LNCaP clone FGC (cell line): ENCODE data around the gene VWA5A.
A peak's percentile ranks its signal among the peaks of the same experiment; 100 is the strongest.
"Not testable (repeated sequence)": the region's sequence is repeated elsewhere in the genome, so short reads cannot be mapped to it uniquely, and the experiment has no call there.

Source experiments
- DNase-seq: peaks from one replicate; pipeline ENCODE4 v3.0.0-alpha.2; 2011; ENCODE audit warnings: low read depth
- H3K4me3 ChIP-seq: 2 replicates; pipeline ENCODE4 v1.5.1; 2011; ENCODE audit warnings: mild to moderate bottlenecking, low read depth, low read length, control low read depth
- TF ChIP-seq, protein P1 (sequence below): IDR thresholded peaks from 2 replicates; pipeline ENCODE4 v1.5.1; 2012; ENCODE audit warnings: mild to moderate bottlenecking; ENCODE audit not compliant: control insufficient read depth, insufficient read depth; ENCODE audit errors: extremely low read depth

The VWA5A gene

DNA sequence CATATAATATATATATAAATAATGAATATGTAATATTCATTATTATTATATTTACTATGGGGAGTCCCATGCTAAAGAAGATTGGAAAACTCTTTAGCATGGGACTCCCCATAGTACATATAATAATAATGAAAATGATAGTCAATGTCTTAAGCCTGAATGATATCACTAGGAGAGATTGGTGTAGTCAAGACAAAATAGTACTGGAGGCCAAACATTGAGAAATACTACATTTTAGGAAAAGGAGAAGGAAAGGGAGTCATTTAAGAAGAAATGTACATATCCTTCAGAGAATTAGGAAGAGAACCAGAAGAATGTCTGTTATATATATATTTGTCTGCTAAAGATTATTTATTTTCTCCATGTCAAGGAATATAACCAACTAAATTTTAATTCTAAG, 5.0 kb upstream of the VWA5A start:
- no peak for DNase-seq
- TF ChIP-seq, protein P1, sequence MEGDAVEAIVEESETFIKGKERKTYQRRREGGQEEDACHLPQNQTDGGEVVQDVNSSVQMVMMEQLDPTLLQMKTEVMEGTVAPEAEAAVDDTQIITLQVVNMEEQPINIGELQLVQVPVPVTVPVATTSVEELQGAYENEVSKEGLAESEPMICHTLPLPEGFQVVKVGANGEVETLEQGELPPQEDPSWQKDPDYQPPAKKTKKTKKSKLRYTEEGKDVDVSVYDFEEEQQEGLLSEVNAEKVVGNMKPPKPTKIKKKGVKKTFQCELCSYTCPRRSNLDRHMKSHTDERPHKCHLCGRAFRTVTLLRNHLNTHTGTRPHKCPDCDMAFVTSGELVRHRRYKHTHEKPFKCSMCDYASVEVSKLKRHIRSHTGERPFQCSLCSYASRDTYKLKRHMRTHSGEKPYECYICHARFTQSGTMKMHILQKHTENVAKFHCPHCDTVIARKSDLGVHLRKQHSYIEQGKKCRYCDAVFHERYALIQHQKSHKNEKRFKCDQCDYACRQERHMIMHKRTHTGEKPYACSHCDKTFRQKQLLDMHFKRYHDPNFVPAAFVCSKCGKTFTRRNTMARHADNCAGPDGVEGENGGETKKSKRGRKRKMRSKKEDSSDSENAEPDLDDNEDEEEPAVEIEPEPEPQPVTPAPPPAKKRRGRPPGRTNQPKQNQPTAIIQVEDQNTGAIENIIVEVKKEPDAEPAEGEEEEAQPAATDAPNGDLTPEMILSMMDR, result no peak
- H3K4me3 ChIP-seq, result no peak overlapping the region

DNA sequence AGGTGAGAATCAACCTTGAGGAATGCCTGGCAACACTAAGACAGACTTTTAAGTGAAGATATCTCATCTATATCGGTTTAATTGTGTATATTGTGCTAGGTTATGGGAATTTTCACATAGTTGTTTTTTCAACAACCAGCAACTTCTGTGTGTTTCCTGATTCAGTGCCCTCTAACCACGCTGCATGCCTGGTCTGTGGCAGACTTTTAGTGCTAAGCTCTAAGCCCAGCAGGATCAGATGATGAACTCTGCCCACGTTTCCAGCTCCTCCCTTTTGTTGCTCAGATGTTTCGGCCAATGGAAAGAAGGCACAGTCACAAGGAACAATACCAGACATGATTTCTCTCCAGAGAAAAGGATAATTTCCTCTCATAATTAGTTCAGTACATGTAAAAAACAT, 1.4 kb upstream of the VWA5A start:
- TF ChIP-seq, protein P1, result no peak
- DNase-seq, result no peak
- H3K4me3 ChIP-seq, result no peak overlapping the region

DNA sequence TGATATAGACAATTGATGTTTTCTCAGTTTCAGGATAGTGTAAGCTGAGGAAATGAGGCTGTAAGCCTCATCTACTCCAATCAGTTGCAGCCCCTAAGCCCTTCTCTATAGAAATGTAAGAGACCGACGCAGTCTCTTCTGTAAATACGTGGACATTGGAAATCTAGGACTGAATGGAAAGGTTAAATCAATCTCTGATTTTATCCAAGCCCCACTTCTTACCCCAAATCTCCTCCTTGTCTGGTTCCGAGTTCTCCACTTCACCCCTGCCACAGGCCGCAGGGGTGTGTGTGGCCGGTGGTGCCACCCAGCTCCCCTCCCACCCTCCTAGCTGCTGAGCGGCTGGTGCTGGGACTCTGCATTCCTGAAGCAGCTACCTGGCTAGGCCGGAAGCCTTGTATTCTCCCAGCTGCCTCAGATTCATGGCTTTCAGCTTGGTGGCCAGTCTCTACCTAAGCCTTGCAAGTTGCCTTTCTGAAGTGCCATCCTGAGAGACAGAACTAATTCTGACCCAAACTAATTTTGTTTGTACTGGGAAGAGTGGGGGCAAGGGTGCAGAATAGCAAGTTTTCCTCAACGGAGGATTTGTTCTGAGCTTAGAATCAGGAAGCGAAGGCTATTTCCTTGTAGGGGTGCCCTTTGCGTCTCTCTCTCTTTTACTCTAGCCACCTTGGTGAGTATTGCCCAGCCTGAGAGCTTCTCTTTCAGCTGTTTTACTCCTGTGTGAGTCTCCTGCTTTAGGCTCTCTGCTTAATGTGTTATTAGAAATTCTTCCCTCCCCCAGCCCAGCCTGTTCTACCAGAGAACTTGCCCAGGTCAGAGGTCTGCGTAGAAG, 749 bp downstream of the VWA5A start:
- no peak for DNase-seq
- peak overlapping the region; percentile 57 for H3K4me3 ChIP-seq

DNA sequence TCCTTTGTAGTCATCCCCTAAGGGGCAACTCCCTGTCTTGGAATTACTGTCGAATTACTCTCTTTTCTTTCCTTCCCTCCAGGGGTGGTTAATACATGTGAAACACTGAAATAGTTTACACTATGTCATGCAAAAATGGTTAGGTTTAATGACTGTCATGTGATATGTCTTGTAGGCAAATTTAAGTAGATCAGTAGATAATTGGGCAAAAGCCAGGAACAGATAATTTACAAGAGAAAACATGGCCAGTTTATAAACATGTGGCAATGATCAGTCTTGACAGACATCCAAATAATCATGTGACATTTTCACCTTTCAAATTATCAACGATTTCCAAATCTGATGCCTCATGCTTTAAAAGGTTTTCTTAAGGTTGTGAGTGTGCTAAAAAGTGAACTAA, 3.9 kb downstream of the VWA5A start:
- TF ChIP-seq, protein P1, result no peak
- H3K4me3 ChIP-seq, result no peak overlapping the region
- no peak for DNase-seq

More for the DNA sequence above, 749 bp downstream of the VWA5A start:
- TF ChIP-seq, protein P1, result no peak

DNA sequence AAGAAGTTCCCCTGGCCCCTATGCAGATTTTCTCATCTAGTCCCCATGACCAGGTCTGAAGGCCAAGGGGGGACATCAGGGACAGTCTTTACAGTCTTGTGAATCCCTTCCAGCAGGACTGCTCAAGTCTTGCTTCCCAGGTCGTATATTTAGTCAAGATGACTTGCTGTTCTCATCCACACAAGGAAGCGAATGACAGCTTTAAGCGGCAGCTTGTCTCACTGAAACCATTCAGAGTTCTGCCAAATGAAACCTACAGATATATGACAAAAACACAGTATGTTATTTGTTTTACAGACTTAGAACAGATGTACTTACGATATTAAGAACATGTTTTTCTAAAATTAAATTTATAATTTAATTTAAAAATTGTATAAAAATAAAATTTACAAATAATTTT, 5.6 kb downstream of the VWA5A start:
- DNase-seq, result no peak
- H3K4me3 ChIP-seq, result no peak overlapping the region

DNA sequence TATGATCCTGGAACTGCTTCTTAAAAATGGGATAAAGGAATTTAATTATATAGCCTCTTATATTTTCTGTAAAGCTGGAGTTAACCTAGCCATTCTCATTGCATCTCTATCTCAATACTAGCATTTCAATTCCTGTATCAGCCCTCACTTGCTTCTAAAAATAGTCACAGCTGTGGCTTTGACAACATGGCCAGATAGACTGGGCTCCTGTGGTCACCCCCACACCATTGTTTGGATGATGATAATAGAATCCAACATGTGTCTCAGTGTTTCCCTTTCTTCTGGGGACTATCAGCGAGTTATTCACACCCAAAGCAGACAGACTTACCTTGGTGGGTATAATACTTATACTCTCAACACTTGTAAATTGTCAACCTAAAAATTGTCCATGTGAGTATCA, 6.9 kb downstream of the VWA5A start:
- TF ChIP-seq, protein P1, result no peak
- H3K4me3 ChIP-seq, result no peak overlapping the region
- no peak for DNase-seq

More for the DNA sequence above, 5.6 kb downstream of the VWA5A start:
- TF ChIP-seq, protein P1, result no peak

DNA sequence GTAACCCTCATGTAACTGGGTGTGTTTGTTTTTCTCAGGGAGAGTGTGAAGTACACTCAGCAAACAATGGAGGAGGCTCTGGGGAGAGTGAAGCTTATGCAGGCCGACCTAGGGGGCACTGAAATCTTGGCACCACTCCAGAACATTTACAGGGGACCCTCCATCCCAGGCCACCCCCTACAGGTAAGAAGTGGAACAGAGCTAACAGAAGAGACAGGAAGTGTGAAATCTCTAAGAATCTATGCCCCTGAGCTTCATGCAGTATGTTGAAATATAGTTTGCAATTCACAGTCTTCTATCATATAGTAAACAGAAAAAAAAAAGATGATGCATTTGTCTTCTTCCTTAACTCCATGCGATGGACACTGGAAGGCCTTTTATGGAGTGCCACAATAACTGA, 8.4 kb downstream of the VWA5A start:
- H3K4me3 ChIP-seq, result no peak overlapping the region
- TF ChIP-seq, protein P1, result no peak
- DNase-seq, result no peak

DNA sequence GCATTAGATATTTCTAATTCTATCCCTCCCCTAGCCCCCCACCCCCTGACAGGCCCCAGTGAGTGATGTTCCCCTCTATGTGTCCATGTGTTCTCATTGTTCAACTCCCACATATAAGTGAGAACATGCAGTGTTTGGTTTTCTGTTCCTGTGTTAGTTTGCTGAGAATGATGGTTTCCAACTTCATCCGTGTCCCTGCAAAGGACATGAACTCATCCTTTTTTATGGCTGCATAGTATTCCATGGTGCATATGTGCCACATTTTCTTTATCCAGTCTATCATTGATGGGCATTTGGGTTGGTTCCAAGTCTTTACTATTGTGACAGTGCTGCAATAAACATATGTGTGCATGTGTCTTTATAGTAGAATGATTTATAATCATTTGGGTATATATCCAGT, 11.9 kb downstream of the VWA5A start:
- not testable (repeated sequence) for DNase-seq, H3K4me3 ChIP-seq
